Stimulated activated CD4-positive, alpha-beta T cell treated with anti-CD3 and anti-CD28 coated beads, Interleukin-15, amount 100 ng/mL, for 1 hour (primary cell): ENCODE results near the gene RPL12.

Experiments
- DNase-seq, 2 donors: peaks; one replicate each; pipeline ENCODE4 v3.0.0-alpha.2; 2020; ENCODE audit warnings: low read depth in 1 of 2, low spot score in 1 of 2

The RPL12 gene

DNA sequence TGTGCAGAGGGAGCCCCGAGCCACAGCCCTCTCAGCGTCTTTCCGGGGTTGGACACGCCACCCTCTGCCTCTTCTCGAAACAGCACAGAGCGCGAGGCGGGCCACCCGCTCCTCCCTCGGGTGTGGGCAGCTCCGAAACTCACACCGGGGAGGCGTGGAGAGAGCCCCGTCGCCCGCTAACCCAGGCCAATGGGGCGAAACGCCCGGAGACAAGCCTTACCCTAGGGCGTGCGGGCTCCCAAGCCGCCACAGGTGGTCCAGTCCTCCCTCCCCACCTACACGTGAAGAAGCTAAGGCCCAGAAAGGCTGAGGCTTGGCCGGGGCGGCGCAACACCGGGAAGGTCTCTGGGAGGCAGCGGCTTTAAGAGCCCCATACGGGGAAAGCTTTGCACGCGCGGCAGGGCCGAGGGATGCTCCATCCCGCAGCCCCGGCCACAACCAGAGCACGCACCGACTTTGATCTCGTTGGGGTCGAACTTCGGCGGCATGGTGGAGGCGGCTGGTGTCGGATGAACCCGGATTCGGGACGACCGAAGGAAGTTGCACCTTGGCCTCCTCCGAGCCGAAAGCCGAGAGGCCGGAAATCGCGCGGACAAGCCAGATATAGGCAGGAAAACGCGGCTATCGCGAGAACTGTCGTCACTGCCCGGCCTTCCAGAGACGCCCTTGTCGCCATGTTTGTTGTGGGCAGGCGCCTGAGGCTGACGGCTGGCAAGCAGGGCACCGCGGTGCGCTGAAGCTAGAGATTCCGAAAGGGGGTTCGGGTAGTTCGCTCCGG lies at the start of gene RPL12, which contains the start of gene LRSAM1:
TSS of gene RPL12 (minus strand) at position 577 of the 778 bp plus-strand sequence. CDS start at position 488, 89 bp downstream.
TSS of gene LRSAM1 (plus strand) at position 681 of the 778 bp plus-strand sequence. CDS start 3,018 bp downstream, outside the sequence.
- DNase-seq = peak; percentile 98 to 99

DNA sequence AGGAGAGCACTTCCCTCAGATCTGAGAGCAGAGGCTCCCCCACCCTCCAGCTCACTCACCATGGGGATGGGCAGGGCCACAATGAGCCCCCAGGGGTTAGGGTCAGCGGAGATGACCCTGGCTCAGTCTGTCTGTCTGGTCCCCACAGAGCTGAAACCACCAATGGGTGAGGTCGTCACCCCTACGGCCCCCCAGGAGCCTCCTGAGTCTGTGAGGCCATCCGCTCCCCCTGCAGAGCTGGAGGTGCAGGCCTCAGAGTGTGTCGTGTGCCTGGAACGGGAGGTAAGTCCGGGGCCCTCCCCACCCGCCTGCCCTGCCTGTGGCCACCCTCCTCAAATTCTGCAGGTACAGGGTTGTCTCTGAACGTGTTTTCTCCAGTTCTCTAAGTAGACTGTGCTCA lies 49.7 kb upstream of the RPL12 start:
- DNase-seq = no peak

DNA sequence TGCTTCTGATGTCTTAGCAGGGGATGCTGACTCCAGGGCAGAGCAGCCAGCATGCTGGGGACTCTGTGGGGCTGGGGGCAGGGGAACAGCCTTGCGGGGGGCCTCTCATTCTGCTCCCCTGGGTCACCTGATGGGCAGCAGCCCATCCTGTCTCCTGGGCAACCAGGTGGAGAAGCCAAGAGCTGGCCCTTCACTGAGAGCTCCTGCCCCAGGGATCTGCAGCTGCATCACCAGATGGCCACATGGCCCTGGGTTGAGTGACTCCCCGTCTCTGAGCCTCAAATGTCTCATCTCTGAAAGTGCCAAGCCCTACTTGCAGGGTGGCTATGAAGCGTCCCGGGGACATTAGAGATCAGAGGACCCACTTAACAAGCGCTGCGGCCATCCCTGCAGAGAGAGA lies 49.2 kb upstream of the RPL12 start:
- no peak for DNase-seq

GRCh38 chr9:127498298-127498697 lies 47.1 kb upstream of the RPL12 start:
- DNase-seq = no peak

DNA sequence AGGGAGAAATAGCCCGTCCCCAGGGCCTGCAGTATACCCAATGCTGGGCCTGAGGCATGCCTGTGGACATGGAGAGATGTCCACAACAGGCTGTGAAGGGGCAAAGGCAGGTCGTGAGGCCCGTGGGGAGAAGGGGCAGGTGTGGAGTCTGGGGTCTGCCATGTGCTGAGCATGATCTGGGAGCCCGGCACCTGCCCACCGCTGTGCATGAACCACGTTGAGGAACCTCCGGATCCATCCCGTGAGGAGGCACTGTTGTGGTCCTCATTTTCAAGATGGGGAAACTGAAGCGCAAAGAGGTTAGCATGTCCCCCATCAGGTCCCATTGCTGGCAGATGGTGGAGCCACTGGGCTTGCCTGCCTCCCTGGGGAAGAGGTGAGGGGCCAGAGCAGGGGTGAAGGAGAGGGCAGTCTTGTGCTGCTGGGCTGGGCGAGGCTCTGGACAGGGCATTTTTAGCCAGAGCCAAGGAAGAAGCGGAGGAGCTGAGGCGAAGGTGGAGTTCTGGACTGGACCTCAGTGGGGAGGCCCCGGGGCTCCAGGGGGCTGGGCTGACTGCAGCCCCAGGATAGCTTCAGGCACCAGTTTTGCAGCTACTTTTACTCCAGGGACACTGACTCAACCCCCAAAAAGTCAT lies 46.6 kb upstream of the RPL12 start:
- DNase-seq = no peak

DNA sequence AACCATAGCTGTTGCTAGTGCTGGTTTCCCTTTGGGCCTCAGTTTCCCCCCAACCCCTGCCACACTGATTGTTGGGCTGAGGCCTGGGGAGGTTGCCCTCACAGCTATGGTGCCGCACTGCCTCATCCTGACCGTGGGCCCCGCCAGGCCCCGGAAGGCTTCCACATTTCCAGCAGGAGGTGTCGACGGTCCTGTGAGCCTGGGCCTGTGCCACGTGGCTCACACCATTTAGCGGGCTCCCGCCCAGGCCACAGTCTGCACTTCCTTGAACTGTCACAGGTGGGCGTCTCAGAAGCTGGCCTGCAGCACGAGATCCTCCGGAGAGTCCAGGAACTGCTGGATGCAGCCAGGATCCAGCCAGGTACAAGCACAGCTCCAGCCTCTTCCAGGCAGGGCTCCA lies 45.8 kb upstream of the RPL12 start:
- DNase-seq = no peak

- no peak for DNase-seq
These were observed 44.8 kb upstream of the RPL12 start for GRCh38 chr9:127495884-127496555.

GRCh38 chr9:127494304-127494702 lies 43.1 kb upstream of the RPL12 start:
- DNase-seq = no peak

- DNase-seq = no peak
These were observed 42.5 kb upstream of the RPL12 start for GRCh38 chr9:127493592-127494303.

GRCh38 chr9:127492616-127493015 lies 41.4 kb upstream of the RPL12 start:
- no peak for DNase-seq

DNA sequence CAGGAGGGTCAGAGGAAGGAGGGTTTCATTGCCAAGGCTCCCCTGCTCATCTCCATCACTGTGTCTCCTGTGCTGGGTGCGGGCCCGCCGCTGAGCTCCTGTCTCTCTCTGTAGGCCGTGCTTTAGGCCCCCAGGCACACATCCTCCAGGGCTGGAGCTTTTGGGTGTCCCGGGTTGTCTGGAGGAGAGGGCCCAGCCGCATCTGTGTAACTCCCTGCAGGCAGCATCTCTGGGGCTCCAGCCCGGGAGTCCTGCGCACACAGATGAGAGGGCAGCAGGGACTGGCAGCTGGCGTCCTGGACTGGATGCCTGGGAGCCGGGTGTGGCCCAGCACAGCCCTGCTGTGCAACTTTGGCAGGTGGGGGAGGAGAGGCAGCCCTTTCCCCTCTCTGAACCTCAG lies 40.3 kb upstream of the RPL12 start:
- no peak for DNase-seq

- no peak for DNase-seq
These were observed 39.5 kb upstream of the RPL12 start for GRCh38 chr9:127490535-127491230.

DNA sequence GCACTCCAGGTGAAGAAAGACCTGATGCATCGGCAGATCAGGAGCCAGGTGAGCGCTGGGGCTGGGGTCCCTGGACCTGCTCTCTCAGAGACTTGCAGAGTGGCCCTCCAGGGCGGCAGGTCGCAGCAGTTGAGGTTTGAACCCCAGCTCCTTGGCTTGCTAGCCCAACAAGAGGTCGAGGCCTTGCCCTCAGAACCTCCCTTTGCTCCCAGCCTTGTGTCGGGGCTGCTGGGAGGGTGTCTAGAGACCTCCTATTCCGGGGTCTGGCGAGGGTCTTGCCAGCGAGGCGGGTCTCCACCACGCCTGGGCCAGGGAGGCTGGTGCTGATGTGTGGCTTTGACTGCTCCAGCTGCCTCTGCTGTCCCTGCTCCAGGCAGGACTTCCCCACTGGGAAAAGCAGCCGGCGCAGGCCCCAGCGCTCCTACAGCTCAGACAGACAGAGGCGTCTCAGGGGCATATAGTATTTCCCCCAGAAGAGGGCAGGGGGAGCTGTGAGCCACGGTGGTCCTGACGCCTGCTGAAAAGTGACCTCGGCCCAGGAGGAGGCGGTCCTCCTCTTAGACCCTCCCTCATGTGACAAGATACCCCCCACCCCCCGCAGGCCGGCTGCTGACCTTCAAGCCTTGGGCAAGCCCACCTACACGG lies 38.4 kb upstream of the RPL12 start:
- no peak for DNase-seq

GRCh38 chr9:127488946-127489345 lies 37.7 kb upstream of the RPL12 start:
- DNase-seq = no peak

DNA sequence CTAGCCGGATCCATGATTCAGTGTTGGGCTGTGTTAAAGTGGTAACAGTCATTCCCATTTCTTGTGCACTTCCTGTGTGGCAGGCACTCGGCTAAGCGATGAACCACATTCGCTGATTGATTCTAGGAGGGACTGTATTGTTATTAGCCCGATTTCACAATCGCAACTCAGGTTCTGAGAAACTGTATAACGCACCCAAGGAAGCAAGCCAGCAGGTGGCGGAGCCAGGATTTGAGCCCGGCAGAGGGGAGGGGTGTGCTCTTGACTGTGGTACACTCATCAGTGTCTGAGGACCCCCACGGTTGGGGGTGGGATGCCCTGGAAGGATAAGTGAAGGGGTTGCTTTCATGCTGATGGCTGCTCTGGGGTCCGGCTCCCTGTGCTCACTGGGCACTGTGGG lies 34.8 kb upstream of the RPL12 start:
- DNase-seq = no peak

- DNase-seq = no peak
These were observed 31.5 kb upstream of the RPL12 start for GRCh38 chr9:127482662-127483061.

DNA sequence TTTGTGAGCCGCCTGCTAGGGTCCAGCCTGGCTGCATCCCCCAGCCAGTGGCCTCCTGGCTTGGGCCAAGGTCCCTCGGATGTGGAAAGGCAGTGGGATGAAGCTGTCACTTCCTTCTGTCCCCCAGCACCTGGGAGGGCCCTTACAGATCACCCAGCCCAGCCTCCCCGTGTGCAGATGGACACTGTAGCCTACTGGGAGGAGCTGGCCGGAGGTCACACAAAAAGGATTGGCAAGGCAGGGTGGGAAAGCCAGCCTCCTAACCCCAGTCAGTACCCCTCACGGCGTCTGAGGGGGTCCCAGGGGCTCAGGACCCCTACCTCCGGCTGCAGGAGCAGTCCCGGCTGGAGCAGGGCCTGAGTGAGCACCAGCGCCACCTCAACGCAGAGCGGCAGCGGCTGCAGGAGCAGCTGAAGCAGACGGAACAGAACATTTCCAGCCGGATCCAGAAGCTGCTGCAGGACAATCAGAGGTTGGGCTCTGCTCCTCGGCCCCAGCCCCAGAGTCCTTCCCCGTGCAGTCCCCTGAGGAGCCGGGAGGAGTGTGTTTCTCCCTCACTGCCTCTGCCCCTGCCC lies 28.4 kb upstream of the RPL12 start:
- no peak for DNase-seq

DNA sequence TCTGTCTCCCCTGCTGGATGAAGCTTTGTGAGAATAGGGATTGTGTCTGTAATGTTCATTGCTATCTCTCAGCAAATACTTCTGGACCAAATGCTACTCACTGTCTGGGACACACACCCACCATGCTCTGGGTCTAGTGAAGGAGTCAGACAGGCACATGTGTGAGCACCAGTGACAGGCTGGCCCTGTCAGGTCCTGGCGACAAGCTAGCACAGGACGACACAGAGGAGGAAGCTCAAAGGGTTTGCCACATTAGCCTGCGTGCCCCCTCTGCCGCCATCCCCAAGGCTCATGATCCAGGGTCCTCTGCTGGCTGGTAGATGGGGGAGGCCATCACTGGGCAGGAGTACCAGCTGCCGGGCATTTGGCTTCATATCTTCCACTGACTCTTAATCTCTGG lies 23.4 kb upstream of the RPL12 start:
- no peak for DNase-seq

- DNase-seq = no peak
These were observed 22.7 kb upstream of the RPL12 start for GRCh38 chr9:127473932-127474331.

DNA sequence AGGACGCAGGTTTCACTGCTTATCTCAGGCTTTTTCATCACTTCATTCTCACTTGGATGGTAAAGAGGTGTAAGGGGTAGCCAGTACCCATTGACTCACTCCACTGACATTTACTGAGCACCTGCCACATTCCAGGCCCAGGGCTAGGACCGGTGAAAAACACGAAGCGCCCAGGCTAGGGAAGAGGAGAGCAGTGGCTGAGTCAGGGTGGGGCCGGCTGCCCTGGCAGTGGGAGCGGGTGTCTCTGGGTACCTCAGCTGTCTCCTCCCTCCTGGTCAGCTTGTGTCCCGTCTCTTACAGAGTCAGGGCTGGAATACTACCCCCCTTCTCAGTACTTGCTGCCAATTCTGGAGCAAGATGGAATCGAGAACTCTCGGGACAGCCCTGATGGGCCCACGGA lies 22.3 kb upstream of the RPL12 start:
- DNase-seq = no peak
